Kidney (tissue), 14 donors: Measurements from ENCODE around the gene FBXL16. TPM values are rescaled to one million over a fixed set of nuclear protein-coding genes. Genes with fewer than 3 reads are reported as not detected.

Experiments used
- DNase-seq, 5 donors: peaks; one replicate each; pipeline ENCODE4 v3.0.0-alpha.2; 2013 to 2020
- FAIRE-seq: peaks from 2 replicates; lab custom pipeline; 2012; peaks lifted over from hg19 to GRCh38; lab: Jason Lieb, UNC
- H3K27ac ChIP-seq, 2 donors: one replicate each; pipeline ENCODE4 v1.7.0; 2013; ENCODE audit warnings: low read depth in 2 of 2, low read length in 2 of 2, inconsistent platforms in 1 of 2
- H3K27me3 ChIP-seq: one replicate; pipeline ENCODE4 v1.7.1; 2013; ENCODE audit warnings: low read length, inconsistent platforms; ENCODE audit not compliant: control insufficient read depth, insufficient read depth
- H3K36me3 ChIP-seq, 3 donors: one replicate each; pipeline versions ENCODE4 v1.7.0 to v1.7.1; 2013; ENCODE audit warnings: low read length in 3 of 3, control low read depth in 1 of 3, inconsistent platforms in 1 of 3; ENCODE audit not compliant: insufficient read depth in 3 of 3, control insufficient read depth in 2 of 3
- H3K4me1 ChIP-seq, 3 donors: one replicate each; pipeline versions ENCODE4 v1.7.0 to v1.7.1; 2013; ENCODE audit warnings: low read length in 3 of 3, inconsistent platforms in 1 of 3, low read depth in 1 of 3; ENCODE audit not compliant: control insufficient read depth in 2 of 3, insufficient read depth in 2 of 3
- H3K4me3 ChIP-seq, 3 donors: one replicate each; pipeline versions ENCODE4 v1.7.0 to v1.8.1; 2013; ENCODE audit warnings: low read length in 3 of 3, control low read depth in 1 of 3, inconsistent platforms in 1 of 3
- H3K9ac ChIP-seq, 3 donors: one replicate each; pipeline versions ENCODE4 v1.7.0 to v1.7.1; 2013; ENCODE audit warnings: low read length in 3 of 3, control low read depth in 1 of 3, inconsistent platforms in 1 of 3
- H3K9me3 ChIP-seq, 3 donors: one replicate each; pipeline versions ENCODE4 v1.7.0 to v1.7.1; 2013; ENCODE audit warnings: low read length in 3 of 3, control low read depth in 1 of 3, inconsistent platforms in 1 of 3; ENCODE audit not compliant: control insufficient read depth in 2 of 3, insufficient read depth in 1 of 3
- intact Hi-C: fragments of 100-400 bp; cut with DNase I; formaldehyde crosslinking; loops from one replicate; pipeline ENCODE4 v1.11.1; 2022
- polyA plus RNA-seq: library from polyadenylated mRNA; stranded (reverse); fragments of 350-450 nt; fragmentation: Illumina TruSeq; extraction: RNeasy Lipid Tissue Mini Kit (QIAGEN cat#74804); gene quantifications from one replicate; pipeline ENCODE4 v1.2.3, GENCODE V29; 2014; ENCODE audit warnings: low read depth, low replicate concordance; ENCODE audit not compliant: insufficient read depth
- total RNA-seq: library from RNA; stranded (reverse); fragmentation: NEBNext Ultra II Directional; extraction: Animal tissue kit (Norgen Biotek cat#: 25700); gene quantifications from one replicate; pipeline ENCODE4 v1.2.1, GENCODE V29; 2021
- TF ChIP-seq, protein P1 (sequence below): IDR thresholded peaks from 3 replicates; pipeline ENCODE4 v1.5.1; 2012; ENCODE audit warnings: mild to moderate bottlenecking, moderate library complexity, borderline replicate concordance; ENCODE audit not compliant: insufficient read depth; ENCODE audit errors: extremely low read depth
- donor health status: control.
- donor health status: control.
- donor health status: control.
- donor health status: control.
- donor health status: control.
- donor health status: DM: yes; HTN: yes; CAD: no.
- donor health status: Normal renal cell carcinoma (clear cell type).

Gene FBXL16
- total and polyA plus RNA-seq, 2 donors from 2014 or later, result 12.0 to 44.9 TPM

DNA sequence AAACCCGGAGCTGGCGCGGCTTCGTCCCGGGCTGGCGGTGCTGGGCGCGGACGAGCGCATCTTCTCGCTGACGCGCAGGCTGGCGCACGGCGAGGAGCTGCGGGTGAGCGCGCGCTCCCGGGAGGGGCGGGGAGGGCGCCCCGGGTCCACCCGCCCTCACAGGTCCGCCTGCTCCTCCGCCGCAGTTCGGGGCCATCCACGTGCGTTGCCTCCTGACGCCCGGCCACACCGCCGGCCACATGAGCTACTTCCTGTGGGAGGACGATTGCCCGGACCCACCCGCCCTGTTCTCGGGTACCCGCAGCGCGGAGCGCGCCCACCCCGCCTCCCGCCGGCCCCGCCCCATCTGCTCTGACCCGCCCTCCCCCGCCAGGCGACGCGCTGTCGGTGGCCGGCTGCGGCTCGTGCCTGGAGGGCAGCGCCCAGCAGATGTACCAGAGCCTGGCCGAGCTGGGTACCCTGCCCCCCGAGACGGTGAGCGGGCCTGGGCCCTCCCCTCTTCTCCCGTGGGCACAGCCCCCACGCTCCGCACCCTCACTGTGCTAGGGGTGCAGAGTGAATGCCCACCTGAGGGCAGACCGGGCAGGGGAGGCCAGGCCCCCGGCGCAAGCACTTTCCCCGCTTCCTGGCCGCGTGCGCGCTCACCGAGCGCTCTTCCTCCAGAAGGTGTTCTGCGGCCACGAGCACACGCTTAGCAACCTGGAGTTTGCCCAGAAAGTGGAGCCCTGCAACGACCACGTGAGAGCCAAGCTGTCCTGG lies 22.7 kb upstream of the FBXL16 start:
- FAIRE-seq (no peak), DNase-seq (peak; percentile 68 to 93 (median 75))
- intact Hi-C loops, result no loop called here
- TF ChIP-seq, protein P1, sequence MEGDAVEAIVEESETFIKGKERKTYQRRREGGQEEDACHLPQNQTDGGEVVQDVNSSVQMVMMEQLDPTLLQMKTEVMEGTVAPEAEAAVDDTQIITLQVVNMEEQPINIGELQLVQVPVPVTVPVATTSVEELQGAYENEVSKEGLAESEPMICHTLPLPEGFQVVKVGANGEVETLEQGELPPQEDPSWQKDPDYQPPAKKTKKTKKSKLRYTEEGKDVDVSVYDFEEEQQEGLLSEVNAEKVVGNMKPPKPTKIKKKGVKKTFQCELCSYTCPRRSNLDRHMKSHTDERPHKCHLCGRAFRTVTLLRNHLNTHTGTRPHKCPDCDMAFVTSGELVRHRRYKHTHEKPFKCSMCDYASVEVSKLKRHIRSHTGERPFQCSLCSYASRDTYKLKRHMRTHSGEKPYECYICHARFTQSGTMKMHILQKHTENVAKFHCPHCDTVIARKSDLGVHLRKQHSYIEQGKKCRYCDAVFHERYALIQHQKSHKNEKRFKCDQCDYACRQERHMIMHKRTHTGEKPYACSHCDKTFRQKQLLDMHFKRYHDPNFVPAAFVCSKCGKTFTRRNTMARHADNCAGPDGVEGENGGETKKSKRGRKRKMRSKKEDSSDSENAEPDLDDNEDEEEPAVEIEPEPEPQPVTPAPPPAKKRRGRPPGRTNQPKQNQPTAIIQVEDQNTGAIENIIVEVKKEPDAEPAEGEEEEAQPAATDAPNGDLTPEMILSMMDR, result no peak
- no peak overlapping the region for H3K27ac ChIP-seq
- no peak overlapping the region for H3K4me3 ChIP-seq
- H3K9me3 ChIP-seq, result no peaks in the 10 kb centered on the region
- H3K27me3 ChIP-seq, result no peaks in the 10 kb centered on the region
- peaks cover 0 to 10% (median 0%) of the 10 kb centered on the region in 3 donors for H3K4me1 ChIP-seq
- no peak overlapping the region for H3K9ac ChIP-seq
- no peaks in the 10 kb centered on the region for H3K36me3 ChIP-seq

GRCh38 chr16:727291-727977 lies 21.8 kb upstream of the FBXL16 start:
- Histone ChIP-seq H3K4me1 (peaks cover 0 to 10% (median 0%) of the 10 kb centered on the region in 3 donors), H3K27ac (no peak overlapping the region), H3K4me3 (peak overlapping the region in 2 of 3 donors; percentile 29 to 43), H3K9ac (peak overlapping the region in 1 of 3 donors; percentile 19), H3K9me3 (no peaks in the 10 kb centered on the region), H3K27me3 (no peaks in the 10 kb centered on the region), H3K36me3 (no peaks in the 10 kb centered on the region)
- intact Hi-C loops, result no loop called here
- peak in 2 of 5 donors; percentile 79 to 83 for DNase-seq
- TF ChIP-seq, protein P1, result no peak
- FAIRE-seq, result no peak

DNA sequence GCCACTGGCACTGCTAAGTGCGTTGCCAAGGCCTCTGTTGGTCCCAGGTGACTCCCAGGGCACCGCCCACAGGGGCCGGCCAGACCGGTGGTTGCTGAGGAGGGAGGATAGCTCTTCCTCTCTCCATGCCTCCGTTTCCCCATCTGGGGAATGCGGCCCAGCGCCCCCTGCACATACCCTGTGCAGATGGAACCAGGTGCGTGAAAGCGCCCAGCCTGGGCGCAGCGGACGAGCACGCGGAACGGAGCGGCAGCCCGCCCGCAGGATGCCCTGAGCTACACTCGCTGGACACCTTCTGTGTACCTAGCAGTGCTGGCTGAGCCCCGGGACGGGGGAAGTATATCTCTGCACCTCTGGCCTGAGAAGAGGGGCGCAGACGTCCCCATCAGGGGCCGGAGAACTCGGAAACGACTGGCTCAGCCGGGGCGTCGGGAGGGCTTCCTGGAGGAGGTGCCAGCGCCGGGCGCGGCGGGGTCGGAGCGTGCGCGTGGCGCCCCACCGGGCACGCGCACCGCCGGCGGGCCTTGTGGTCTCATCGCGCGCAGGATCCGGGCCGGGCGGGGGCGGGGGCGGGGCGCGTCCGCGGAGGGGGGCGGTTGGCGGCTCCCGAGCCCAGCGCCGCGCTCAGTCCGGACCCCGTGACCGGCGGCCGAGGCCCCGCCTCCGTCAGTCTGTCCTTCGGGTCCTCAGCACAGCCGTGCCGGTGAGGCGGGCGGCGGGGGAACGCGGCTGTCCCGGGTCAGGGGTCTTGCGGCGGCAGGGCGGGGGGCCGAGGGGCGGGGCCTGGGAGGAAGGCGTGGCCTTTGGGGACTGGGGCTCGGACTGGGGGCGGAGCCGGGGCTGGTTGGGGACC lies 21.1 kb upstream of the FBXL16 start, which contains the start of the genes CCDC78 and HAGHL:
TSS of gene CCDC78 (minus strand) at position 6 of the 853 bp plus-strand sequence. CDS start 76 bp downstream, outside the sequence.
TSS of gene HAGHL (plus strand) at position 669 of the 853 bp plus-strand sequence. CDS start 404 bp downstream, outside the sequence.
- Histone ChIP-seq H3K36me3 (no peaks in the 10 kb centered on the region), H3K27me3 (no peaks in the 10 kb centered on the region), H3K4me1 (peaks cover 0 to 13% (median 0%) of the 10 kb centered on the region in 3 donors), H3K4me3 (peak within 1 kb of the TSS in 2 of 3 donors; percentile 29 to 43), H3K9me3 (no peaks in the 10 kb centered on the region), H3K27ac (no peak within 1 kb of the TSS), H3K9ac (peak within 1 kb of the TSS in 1 of 3 donors; percentile 19)
- peak in 4 of 5 donors; percentile 62 to 91 (median 76) for DNase-seq
- no peak for FAIRE-seq
- intact Hi-C loops, result no loop called here
- TF ChIP-seq, protein P1, result no peak
